AG04450 (cell line): ENCODE measurements around the gene MRPL47. TPM values are rescaled to one million over a fixed set of nuclear protein-coding genes. Genes with fewer than 3 reads are reported as not detected.

Experiments
- CTCF ChIA-PET: fragments of 300-600, 350-600 bp; formaldehyde crosslinking; extraction: SDS; loops from one replicate; lab custom pipeline; 2022; ENCODE audit warnings: antibody characterized with exemption, inconsistent platforms; lab: Charles Lee
- POLR2A ChIA-PET: fragments of 350-600 bp; formaldehyde crosslinking; extraction: SDS; loops from one replicate; lab custom pipeline; 2021; ENCODE audit warnings: antibody characterized with exemption, inconsistent platforms; lab: Yijun Ruan, JAX
- DNase-seq: peaks from one replicate; pipeline ENCODE4 v3.0.0-alpha.2; 2011; ENCODE audit warnings: low read depth, low spot score
- H3K27ac ChIP-seq: one replicate; pipeline ENCODE4 v1.5.1; 2012; ENCODE audit warnings: low read depth, low read length, control low read depth
- H3K27me3 ChIP-seq: one replicate; pipeline ENCODE4 v1.6.0; 2012; ENCODE audit warnings: low read length; ENCODE audit not compliant: control insufficient read depth, insufficient read depth
- H3K4me3 ChIP-seq: 2 replicates; pipeline ENCODE4 v1.5.1; 2011; ENCODE audit warnings: mild to moderate bottlenecking, low read depth, low read length, control low read depth
- H3K9me3 ChIP-seq: 2 replicates; pipeline ENCODE4 v1.5.1; 2012; ENCODE audit warnings: low read length; ENCODE audit not compliant: control insufficient read depth, insufficient read depth
- polyA plus RNA-seq: library from polyadenylated mRNA; depleted of rRNA; stranded (reverse); fragments of >200 nt; gene quantifications from 2 replicates; pipeline ENCODE4 v1.2.3, GENCODE V29; 2011
- TF ChIP-seq, protein P1 (sequence below): IDR thresholded peaks from 2 replicates; pipeline ENCODE4 v1.5.1; 2011; ENCODE audit warnings: low read depth, low read length, control low read depth, inconsistent platforms

Gene MRPL47
- polyA plus RNA-seq, 1 experiment = 87.9 TPM

DNA sequence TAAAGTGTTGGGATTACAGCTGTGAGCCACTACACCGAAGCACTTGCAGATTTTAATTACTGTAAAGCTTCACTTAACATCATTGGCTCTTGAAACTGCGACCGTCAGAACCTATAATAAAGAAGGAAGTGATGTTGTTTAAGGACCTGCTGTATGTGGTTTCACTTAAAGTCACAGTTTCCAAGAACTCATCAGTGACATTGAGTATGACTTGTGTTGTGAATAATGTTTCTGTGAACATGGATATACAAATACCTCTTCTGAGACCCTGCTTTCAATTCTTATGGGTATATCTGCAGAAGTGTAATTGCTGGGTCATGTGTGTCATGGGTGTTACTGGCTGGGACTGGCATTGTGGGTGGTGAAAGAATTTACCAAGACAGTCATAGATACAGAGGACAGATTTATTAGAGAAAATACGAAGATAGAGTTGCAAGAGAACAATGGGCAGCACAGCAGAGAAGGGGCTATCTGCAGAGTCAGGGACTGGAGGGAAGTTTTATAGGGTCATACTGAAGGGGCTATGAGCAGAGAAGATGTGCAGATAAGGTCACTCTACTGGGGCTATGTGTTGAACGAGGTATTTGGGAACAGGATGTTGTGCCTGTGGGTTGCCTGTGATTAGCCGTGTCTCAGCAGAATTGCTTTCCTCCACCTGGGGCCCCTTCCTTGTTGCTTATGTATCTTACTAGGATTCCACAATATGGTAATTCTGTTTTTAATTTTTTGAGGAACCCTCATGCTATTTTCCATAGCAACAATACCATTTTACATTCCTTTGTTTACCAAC lies 4.7 kb upstream of the MRPL47 start:
- no peak overlapping the region for H3K4me3 ChIP-seq
- no peaks in the 10 kb centered on the region for H3K27me3 ChIP-seq
- POLR2A ChIA-PET = no interaction called here
- DNase-seq = no peak
- H3K27ac ChIP-seq = no peak overlapping the region
- CTCF ChIA-PET = no interaction called here
- TF ChIP-seq, protein P1, sequence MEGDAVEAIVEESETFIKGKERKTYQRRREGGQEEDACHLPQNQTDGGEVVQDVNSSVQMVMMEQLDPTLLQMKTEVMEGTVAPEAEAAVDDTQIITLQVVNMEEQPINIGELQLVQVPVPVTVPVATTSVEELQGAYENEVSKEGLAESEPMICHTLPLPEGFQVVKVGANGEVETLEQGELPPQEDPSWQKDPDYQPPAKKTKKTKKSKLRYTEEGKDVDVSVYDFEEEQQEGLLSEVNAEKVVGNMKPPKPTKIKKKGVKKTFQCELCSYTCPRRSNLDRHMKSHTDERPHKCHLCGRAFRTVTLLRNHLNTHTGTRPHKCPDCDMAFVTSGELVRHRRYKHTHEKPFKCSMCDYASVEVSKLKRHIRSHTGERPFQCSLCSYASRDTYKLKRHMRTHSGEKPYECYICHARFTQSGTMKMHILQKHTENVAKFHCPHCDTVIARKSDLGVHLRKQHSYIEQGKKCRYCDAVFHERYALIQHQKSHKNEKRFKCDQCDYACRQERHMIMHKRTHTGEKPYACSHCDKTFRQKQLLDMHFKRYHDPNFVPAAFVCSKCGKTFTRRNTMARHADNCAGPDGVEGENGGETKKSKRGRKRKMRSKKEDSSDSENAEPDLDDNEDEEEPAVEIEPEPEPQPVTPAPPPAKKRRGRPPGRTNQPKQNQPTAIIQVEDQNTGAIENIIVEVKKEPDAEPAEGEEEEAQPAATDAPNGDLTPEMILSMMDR = no peak
- no peaks in the 10 kb centered on the region for H3K9me3 ChIP-seq

DNA sequence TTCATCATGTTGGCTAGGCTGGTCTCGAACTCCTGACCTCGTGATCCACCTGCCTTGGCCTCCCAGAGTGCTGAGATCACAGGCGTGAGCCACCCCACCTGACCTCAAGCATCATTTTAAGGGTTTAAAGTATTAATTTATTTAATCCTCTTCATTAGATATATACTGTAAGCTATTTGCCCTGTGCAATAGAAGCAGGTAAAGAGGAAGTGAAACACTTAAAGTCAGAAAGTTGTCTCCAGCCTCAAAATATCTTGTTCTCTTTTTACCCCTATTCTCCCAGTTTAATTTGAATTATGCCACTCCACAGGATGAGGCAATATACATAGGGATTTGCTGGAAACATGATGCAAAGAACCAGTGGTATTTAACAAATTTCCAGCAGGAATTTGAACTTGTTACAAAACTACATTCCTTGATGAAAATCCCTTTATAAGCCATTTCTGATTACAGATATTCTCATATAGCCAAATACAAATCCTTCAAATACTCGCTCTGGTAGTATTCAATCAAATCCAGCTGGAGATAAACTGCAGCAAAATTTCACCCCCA lies 2.2 kb upstream of the MRPL47 start:
- POLR2A ChIA-PET = no interaction called here
- CTCF ChIA-PET = interaction anchor here (1.5 kb wide), 1 partner anchor 43 kb away, joined by 3 read pairs; no protein-coding TSS in a partner anchor
- DNase-seq = no peak
- Histone ChIP-seq H3K27ac (no peak overlapping the region), H3K4me3 (no peak overlapping the region), H3K9me3 (no peaks in the 10 kb centered on the region), H3K27me3 (no peaks in the 10 kb centered on the region)
- TF ChIP-seq, protein P1 = no peak

DNA sequence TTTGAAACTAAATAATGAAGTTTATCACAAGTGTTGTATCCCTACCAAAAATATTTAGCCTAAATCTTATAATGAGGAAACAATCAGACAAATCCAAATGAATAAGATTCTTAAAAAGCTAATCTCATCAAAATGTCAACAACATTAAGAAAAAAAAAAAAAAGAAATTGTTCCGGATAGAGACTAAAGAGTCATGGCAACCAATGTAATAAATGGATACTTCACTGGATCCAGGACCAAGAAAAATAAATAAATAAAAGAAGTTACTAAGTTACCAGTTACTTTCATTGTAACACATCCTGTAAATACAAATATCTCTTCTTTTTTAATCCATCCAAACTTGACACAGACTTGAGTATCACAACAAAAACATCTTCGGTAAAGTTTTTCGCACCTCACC lies 607 bp downstream of the MRPL47 start:
- DNase-seq = no peak
- CTCF ChIA-PET = interaction anchor here (0.7 kb wide), 1 partner anchor 1199 kb away, joined by 3 read pairs; no protein-coding TSS in a partner anchor
- Histone ChIP-seq H3K4me3 (peak overlapping the region; percentile 93), H3K27me3 (no peaks in the 10 kb centered on the region), H3K27ac (peak overlapping the region; percentile 85), H3K9me3 (no peaks in the 10 kb centered on the region)
- POLR2A ChIA-PET = no interaction called here
- TF ChIP-seq, protein P1 = no peak

DNA sequence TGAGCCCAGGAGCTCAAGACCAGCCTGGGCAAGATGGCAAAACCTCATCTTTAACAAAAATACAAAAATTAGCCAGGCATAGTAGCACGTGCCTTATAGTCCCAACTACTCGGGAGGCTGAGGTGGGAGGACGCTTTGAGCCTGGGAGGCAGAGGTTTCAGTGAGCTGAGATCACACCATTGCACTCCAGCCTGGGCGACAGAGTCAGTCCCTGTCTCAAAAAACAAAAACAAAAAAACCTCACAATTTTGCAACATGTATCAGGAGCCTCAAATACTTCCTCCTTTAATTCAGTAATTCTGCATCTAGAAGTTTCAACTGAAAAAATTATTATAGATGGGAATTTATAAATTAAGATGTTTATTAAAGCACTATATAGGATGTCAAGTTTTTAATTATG lies 1.1 kb downstream of the MRPL47 start:
- no peak overlapping the region for H3K27ac ChIP-seq
- no peak for DNase-seq
- CTCF ChIA-PET = interaction anchor here (0.7 kb wide), 1 partner anchor 1198 kb away, joined by 3 read pairs; no protein-coding TSS in a partner anchor

More for the DNA sequence above, 1.1 kb downstream of the MRPL47 start:
- Histone ChIP-seq H3K27me3 (no peaks in the 10 kb centered on the region), H3K4me3 (peak overlapping the region; percentile 93), H3K9me3 (no peaks in the 10 kb centered on the region)
- POLR2A ChIA-PET = no interaction called here
- TF ChIP-seq, protein P1 = no peak
